Muscle layer of duodenum (tissue), 2 donors: ENCODE measurements around the gene UGT1A8.

ENCODE experiments used
- H3K27ac ChIP-seq: one replicate; pipeline ENCODE4 v1.7.0; 2013; ENCODE audit warnings: mild to moderate bottlenecking, low read length
- H3K27me3 ChIP-seq: one replicate; pipeline ENCODE4 v1.7.0; 2013; ENCODE audit warnings: low read depth, mild to moderate bottlenecking, control low read depth, low read length
- H3K36me3 ChIP-seq, 2 donors: one replicate each; pipeline ENCODE4 v1.7.0; 2013; ENCODE audit warnings: low read length in 2 of 2, control low read depth in 1 of 2, mild to moderate bottlenecking in 1 of 2; ENCODE audit not compliant: insufficient read depth in 2 of 2, control insufficient read depth in 1 of 2
- H3K4me1 ChIP-seq, 2 donors: one replicate each; pipeline ENCODE4 v1.7.0; 2013; ENCODE audit warnings: low read length in 2 of 2, mild to moderate bottlenecking in 2 of 2, control low read depth in 1 of 2, moderate library complexity in 1 of 2; ENCODE audit not compliant: insufficient read depth in 2 of 2, control insufficient read depth in 1 of 2
- H3K4me3 ChIP-seq, 2 donors: one replicate each; pipeline ENCODE4 v1.7.0; 2013; ENCODE audit warnings: low read length in 2 of 2, low read depth in 1 of 2, mild to moderate bottlenecking in 1 of 2
- H3K9me3 ChIP-seq, 2 donors: one replicate each; pipeline ENCODE4 v1.7.0; 2013; ENCODE audit warnings: low read length in 2 of 2, control low read depth in 1 of 2, mild to moderate bottlenecking in 1 of 2; ENCODE audit not compliant: control insufficient read depth in 1 of 2
- donor health status: healthy.

UGT1A8 gene

GRCh38 chr2:233772583-233772982 lies 155.2 kb downstream of the UGT1A8 start:
- H3K27me3 ChIP-seq = no peaks in the 10 kb centered on the region
- H3K27ac ChIP-seq = no peak overlapping the region
- H3K4me1 ChIP-seq = no peaks in the 10 kb centered on the region
- H3K36me3 ChIP-seq = no peaks in the 10 kb centered on the region
- H3K4me3 ChIP-seq = no peak overlapping the region
- H3K9me3 ChIP-seq = peaks cover 0 to 7% of the 10 kb centered on the region in 2 donors

DNA sequence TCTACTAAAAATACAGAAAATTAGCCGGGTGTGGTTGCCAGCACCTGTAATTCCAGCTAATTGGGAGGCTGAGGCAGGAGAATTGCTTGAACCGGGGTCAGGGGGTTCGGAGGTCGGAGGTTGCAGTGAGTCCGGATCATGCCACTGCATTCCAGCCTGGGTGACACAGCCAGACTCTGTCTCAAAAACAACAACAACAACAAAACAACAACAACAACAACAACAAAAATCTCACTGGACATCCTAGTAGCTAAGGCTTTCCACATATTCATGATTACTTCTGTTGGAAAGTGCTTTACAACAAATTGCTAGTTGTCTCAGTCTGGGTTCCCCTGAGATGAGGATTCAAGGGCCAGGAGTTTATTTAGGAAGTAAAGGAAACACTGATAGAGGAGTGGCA lies 156.4 kb downstream of the UGT1A8 start:
- Histone ChIP-seq H3K9me3 (peaks cover 0 to 7% of the 10 kb centered on the region in 2 donors), H3K36me3 (no peaks in the 10 kb centered on the region), H3K27me3 (no peaks in the 10 kb centered on the region), H3K4me1 (no peaks in the 10 kb centered on the region), H3K27ac (no peak overlapping the region), H3K4me3 (no peak overlapping the region)

DNA sequence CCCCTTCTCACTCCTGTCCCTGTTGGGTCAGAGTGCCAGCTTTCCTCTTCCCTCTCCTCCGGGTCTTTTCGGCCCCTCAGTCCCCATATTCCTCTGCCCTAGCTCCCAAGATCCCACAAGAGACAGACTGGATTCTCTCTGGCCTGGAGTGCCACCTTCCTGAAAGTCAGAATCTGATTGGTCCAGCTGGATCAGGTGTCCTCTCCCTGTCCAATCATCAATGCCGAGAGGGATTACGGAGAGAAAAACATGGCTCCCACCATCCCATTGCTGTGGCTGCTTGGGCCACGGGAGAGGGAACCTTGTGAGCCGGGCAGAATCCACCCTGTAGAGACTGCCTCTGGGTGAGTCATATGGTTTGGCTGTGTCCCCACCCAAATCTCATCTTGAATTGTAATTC lies 158.0 kb downstream of the UGT1A8 start:
- Histone ChIP-seq H3K9me3 (peaks cover 0 to 7% of the 10 kb centered on the region in 2 donors), H3K36me3 (no peaks in the 10 kb centered on the region), H3K27me3 (no peaks in the 10 kb centered on the region), H3K27ac (no peak overlapping the region), H3K4me1 (no peaks in the 10 kb centered on the region), H3K4me3 (no peak overlapping the region)

DNA sequence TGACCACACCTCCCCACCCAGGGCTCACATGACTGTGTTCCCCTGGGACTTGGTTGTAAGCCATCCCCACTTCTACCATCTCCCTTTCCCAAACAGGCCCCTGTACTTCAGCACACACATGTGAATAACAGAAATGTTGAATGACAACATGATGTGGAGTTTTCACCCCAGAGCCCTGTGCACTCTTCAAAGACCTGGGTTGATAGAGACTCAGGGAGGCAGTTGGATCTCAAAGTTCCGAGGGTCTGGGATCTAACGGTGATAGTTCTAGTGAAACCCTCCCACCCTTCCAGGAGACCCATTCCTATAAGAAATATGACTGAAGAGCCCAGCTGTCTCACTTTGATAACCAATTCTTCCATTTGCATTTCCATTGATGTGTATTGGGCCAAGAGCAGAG lies 160.6 kb downstream of the UGT1A8 start, which contains the start of gene MROH2A:
Gene MROH2A (plus strand): TSS at position 301 of the 400 bp plus-strand sequence. CDS start 1,029 bp downstream, outside the sequence.
- H3K4me1 ChIP-seq = no peaks in the 10 kb centered on the region
- H3K9me3 ChIP-seq = peaks cover 0 to 7% of the 10 kb centered on the region in 2 donors
- no peak within 1 kb of the TSS for H3K4me3 ChIP-seq
- H3K27me3 ChIP-seq = no peaks in the 10 kb centered on the region
- H3K36me3 ChIP-seq = no peaks in the 10 kb centered on the region
- no peak within 1 kb of the TSS for H3K27ac ChIP-seq

DNA sequence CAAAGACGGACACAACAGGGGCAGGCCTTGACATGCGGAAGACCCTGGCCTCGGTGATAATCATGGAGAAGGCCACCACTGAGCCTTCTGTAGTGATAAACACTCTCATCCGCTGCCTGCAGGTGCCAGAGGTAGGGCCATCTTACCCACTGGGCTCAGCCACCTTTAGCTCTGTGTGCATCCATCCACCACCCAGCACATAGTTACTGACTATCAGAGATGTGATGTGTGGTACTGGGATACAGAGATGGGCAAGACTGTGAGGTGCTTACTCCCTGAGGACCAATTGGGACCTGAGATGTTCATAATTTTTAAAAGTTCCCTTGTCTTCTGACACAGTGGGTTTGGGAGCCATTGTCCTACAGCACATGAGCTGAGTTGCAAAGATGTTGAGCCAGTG lies 162.3 kb downstream of the UGT1A8 start:
- H3K9me3 ChIP-seq = peaks cover 0 to 7% of the 10 kb centered on the region in 2 donors
- no peaks in the 10 kb centered on the region for H3K36me3 ChIP-seq
- no peak overlapping the region for H3K27ac ChIP-seq
- H3K27me3 ChIP-seq = no peaks in the 10 kb centered on the region
- H3K4me1 ChIP-seq = no peaks in the 10 kb centered on the region
- no peak overlapping the region for H3K4me3 ChIP-seq

DNA sequence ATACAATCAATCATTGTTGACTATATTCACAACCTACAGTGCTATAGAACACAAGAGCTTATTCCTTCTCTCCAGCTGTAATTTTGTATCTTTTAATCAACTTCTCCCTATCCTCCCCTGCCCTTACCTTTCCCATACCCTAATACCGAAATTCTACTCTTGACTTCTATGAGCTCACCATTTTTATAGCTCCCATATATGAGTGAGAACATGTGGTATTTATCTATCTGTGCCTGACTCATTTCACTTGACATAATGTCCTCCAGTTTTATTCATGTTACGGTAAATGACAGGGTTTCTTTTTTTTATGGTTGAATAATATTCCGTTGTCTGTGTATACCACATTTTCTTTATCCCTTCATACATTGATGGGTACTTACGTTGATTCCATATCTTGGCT lies 163.3 kb downstream of the UGT1A8 start:
- H3K36me3 ChIP-seq = no peaks in the 10 kb centered on the region
- no peak overlapping the region for H3K4me3 ChIP-seq
- H3K4me1 ChIP-seq = no peaks in the 10 kb centered on the region
- H3K27ac ChIP-seq = no peak overlapping the region
- H3K9me3 ChIP-seq = peaks cover 0 to 7% of the 10 kb centered on the region in 2 donors
- no peaks in the 10 kb centered on the region for H3K27me3 ChIP-seq

GRCh38 chr2:233789554-233789953 lies 172.1 kb downstream of the UGT1A8 start:
- H3K9me3 ChIP-seq = no peaks in the 10 kb centered on the region
- no peak overlapping the region for H3K27ac ChIP-seq
- no peaks in the 10 kb centered on the region for H3K4me1 ChIP-seq
- no peaks in the 10 kb centered on the region for H3K36me3 ChIP-seq
- no peaks in the 10 kb centered on the region for H3K27me3 ChIP-seq
- no peak overlapping the region for H3K4me3 ChIP-seq

- Histone ChIP-seq H3K27ac (no peak overlapping the region), H3K4me3 (no peak overlapping the region), H3K36me3 (no peaks in the 10 kb centered on the region), H3K9me3 (no peaks in the 10 kb centered on the region), H3K27me3 (no peaks in the 10 kb centered on the region), H3K4me1 (no peaks in the 10 kb centered on the region)
Observed at GRCh38 chr2:233791151-233791882, 173.9 kb downstream of the UGT1A8 start.

- Histone ChIP-seq H3K27ac (no peak overlapping the region), H3K27me3 (no peaks in the 10 kb centered on the region), H3K4me3 (no peak overlapping the region), H3K9me3 (no peaks in the 10 kb centered on the region), H3K4me1 (no peaks in the 10 kb centered on the region), H3K36me3 (no peaks in the 10 kb centered on the region)
Observed at GRCh38 chr2:233791883-233792329, 174.5 kb downstream of the UGT1A8 start.

GRCh38 chr2:233792720-233793119 lies 175.3 kb downstream of the UGT1A8 start:
- Histone ChIP-seq H3K4me1 (no peaks in the 10 kb centered on the region), H3K27ac (no peak overlapping the region), H3K27me3 (no peaks in the 10 kb centered on the region), H3K4me3 (no peak overlapping the region), H3K9me3 (no peaks in the 10 kb centered on the region), H3K36me3 (no peaks in the 10 kb centered on the region)

GRCh38 chr2:233793465-233794127 lies 176.2 kb downstream of the UGT1A8 start:
- no peaks in the 10 kb centered on the region for H3K36me3 ChIP-seq
- H3K4me3 ChIP-seq = no peak overlapping the region
- H3K27me3 ChIP-seq = no peaks in the 10 kb centered on the region
- no peaks in the 10 kb centered on the region for H3K9me3 ChIP-seq
- no peaks in the 10 kb centered on the region for H3K4me1 ChIP-seq
- H3K27ac ChIP-seq = no peak overlapping the region
